ENCODE data around the gene LIPN.

LIPN gene

GRCh38 chr10:88828310-88828709 is 68.5 kb downstream of the LIPN start:
- peak; percentile 11 for DNase-seq (ENCODE audit: low spot score)

Data from kidney tubule cell (primary cell).